Effector CD4-positive, alpha-beta T cell (primary cell): ENCODE data around the gene LAMC2.

Source experiments
- DNase-seq: peaks from one replicate; pipeline ENCODE4 v3.0.0-alpha.2; 2020

LAMC2 gene

DNA sequence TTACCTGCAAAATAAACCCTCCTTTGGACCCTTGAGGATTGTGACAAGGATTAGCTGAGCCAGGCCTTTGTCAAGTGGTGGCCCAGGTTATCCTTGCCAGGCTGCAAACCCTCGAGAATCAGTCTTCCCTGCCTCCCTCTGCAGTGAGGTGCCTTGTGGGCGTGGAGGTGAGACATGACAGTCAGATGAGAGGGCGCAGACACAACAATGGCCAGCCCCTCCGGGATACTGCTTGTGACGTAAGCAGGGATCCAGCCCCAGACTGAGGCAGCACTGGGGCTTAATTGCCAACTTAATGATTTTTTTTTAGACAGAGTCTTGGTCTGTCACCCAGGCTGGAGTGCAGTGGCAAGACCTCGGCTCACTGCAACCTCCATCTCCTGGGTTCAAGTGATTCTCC lies 104.6 kb downstream of the LAMC2 start:
- DNase-seq, result no peak

DNA sequence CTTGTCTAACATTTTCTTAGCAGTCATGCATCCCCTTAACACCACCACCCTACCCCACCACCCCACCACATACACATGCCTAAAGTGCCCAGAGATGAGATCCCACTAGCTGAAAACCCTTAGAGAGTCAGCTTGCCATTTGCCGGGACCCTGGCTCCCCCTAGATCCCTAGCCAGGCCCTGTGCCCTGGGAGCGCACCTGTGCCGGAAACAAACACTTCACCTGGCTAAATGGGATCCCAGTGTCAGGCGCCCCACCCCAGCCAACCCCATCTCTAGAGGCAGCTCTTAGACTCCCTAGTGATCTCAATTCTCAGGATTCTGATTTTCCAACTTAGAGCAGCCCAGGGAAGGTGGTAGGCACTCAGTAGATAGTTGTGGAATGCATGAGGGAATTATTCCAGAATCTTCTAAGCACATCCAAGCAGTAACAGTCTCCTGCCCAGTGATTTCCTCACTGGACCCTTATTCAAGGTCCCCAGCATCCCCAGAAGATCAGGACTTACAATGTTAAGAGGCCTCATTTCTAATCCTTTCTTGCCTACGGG lies 105.2 kb downstream of the LAMC2 start:
- DNase-seq, result no peak

DNA sequence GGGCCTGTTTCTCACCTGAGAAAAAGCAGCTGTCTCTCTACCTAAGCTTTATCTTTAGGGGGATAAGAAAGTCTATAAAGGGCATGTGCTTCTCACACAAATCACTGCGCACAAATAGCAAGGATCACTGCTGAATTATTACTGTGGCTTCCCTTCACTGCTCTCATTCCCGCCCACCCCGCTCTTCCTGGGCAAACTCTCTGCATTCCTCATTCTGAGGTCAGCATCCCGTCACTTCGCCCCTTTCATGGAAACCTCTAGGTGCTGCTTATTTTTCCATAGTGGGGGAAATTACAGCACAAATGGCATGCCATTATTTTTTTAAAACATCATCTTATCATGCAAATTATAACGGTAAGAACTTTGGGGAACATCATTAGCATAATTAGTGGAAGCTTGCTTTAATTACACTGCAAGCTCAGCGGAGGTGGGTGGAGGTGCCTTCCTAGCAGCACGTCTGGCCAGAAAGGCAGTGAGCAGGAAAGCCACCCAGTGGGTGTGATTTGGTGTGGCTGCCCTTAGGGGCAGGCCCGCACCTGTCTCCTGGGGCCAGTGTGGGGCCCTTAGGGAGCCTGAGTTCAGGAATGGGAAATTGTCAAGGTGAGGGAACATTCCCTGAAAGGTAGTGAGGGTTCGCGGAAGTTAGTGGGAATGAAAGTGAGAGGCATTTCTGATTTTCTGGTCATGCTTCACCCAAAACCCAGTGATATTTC lies 105.9 kb downstream of the LAMC2 start:
- no peak for DNase-seq

DNA sequence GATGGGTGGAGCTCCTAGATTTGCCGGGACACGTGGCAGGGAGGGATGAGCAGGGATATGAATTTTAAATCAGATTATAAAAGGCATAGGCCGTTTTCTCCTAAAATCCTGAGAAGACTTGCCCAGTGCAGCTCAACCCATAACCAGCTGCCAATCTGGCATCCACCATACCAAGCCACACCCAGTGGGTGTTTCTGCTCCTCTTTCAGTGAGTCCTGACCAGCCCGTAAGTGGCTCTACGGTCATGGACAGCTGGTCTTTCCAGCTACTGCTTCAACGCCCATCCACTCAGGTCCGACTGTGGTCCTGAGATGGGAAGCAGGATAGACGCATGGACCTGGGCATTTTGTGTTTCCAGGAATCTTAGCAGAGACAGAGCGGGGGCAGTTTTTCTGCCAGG lies 107.2 kb downstream of the LAMC2 start:
- no peak for DNase-seq

DNA sequence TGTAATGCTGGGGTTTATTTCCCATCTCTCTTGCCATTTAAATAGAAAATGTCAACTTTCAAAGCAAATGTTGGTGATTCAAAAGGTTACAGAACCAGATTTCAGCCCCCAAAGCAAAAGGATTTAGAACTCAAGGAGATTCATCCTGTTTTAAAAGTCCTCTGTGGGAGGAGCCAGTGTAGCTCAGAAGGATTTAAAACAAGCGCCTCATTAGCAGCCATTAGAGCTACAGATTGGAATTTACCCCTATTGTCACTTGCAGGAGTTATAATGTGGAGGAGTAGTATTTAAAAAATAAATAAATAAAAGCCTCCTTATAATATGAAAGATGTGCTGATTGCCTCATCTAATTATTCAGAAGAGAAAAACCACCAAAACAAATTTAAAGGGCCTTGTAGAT lies 107.8 kb downstream of the LAMC2 start:
- DNase-seq, result no peak
